Fibroblast of lung (primary cell): ENCODE results near the gene ATOH1. TPM values are rescaled to one million over a fixed set of nuclear protein-coding genes. Genes with fewer than 3 reads are reported as not detected.

ENCODE experiments used
- DNase-seq, 2 donors: peaks; one replicate each; pipeline versions ENCODE4 v3.0.0 to v3.0.0-alpha.2; 2010; ENCODE audit warnings: low read depth in 2 of 2
- H2AFZ ChIP-seq: 2 replicates; pipeline ENCODE4 v1.5.1; 2012; ENCODE audit warnings: low read length, control low read depth, inconsistent platforms
- H3K27ac ChIP-seq: 2 replicates; pipeline ENCODE4 v1.5.1; 2011; ENCODE audit warnings: low read length, control low read depth; ENCODE audit not compliant: insufficient read depth
- H3K27me3 ChIP-seq: 2 replicates; pipeline ENCODE4 v1.5.1; 2011; ENCODE audit warnings: mild to moderate bottlenecking, low read length; ENCODE audit not compliant: control insufficient read depth, insufficient read depth
- H3K36me3 ChIP-seq: 2 replicates; pipeline ENCODE4 v1.5.1; 2011; ENCODE audit warnings: low read length; ENCODE audit not compliant: control insufficient read depth, insufficient read depth
- H3K4me1 ChIP-seq: 2 replicates; pipeline ENCODE4 v1.5.1; 2011; ENCODE audit warnings: low read length; ENCODE audit not compliant: control insufficient read depth, insufficient read depth; ENCODE audit errors: extremely low read depth
- H3K4me2 ChIP-seq: 2 replicates; pipeline ENCODE4 v1.5.1; 2011; ENCODE audit warnings: low read length, control low read depth; ENCODE audit not compliant: insufficient read depth; ENCODE audit errors: extremely low read depth
- H3K4me3 ChIP-seq, 4 experiments: fragments of 200-600 bp in 1 of 4; sonication (generic) in 1 of 4; replicated peaks in 1 of 4; 2 replicates each; pipeline ENCODE4 v1.5.1; 2011 to 2016; ENCODE audit warnings: low read length in 4 of 4, low read depth in 3 of 4, mild to moderate bottlenecking in 3 of 4, control low read depth in 2 of 4, inconsistent platforms in 1 of 4, mixed read lengths in 1 of 4; ENCODE audit not compliant: insufficient read depth in 1 of 4; ENCODE audit errors: control extremely low read depth in 1 of 4
- H3K79me2 ChIP-seq: 2 replicates; pipeline ENCODE4 v1.5.1; 2012; ENCODE audit warnings: mild to moderate bottlenecking, low read length, inconsistent platforms; ENCODE audit not compliant: control insufficient read depth, insufficient read depth
- H3K9ac ChIP-seq: 2 replicates; pipeline ENCODE4 v1.5.1; 2011; ENCODE audit warnings: mild to moderate bottlenecking, low read length, control low read depth; ENCODE audit not compliant: insufficient read depth
- H3K9me3 ChIP-seq: 2 replicates; pipeline ENCODE4 v1.5.1; 2012; ENCODE audit warnings: low read depth, low read length; ENCODE audit not compliant: control insufficient read depth, insufficient read depth
- H4K20me1 ChIP-seq: 2 replicates; pipeline ENCODE4 v1.5.1; 2011; ENCODE audit warnings: low read length; ENCODE audit not compliant: control insufficient read depth, insufficient read depth; ENCODE audit errors: extremely low read depth
- CTCF ChIP-seq, 2 donors: IDR thresholded peaks in 1 of 2; conservative IDR thresholded peaks in 1 of 2; 1 replicate in 1 of 2; 2 replicates in 1 of 2; pipeline ENCODE4 v1.5.1; 2011 to 2012; ENCODE audit warnings: low read length in 2 of 2, control low read depth in 1 of 2, inconsistent platforms in 1 of 2, low read depth in 1 of 2, mild to moderate bottlenecking in 1 of 2
- EZH2 ChIP-seq: IDR thresholded peaks from 2 replicates; pipeline ENCODE4 v1.5.1; 2012; ENCODE audit warnings: low read length, control low read depth, mild to moderate bottlenecking; ENCODE audit errors: missing control alignments
- polyA minus RNA-seq: library from RNA; depleted of rRNA, polyadenylated mRNA; stranded (reverse); fragments of >200 nt; gene quantifications from 2 replicates; pipeline ENCODE4 v1.2.3, GENCODE V29; 2011; ENCODE audit warnings: low replicate concordance
- polyA plus RNA-seq, 2 donors: library from polyadenylated mRNA; depleted of rRNA in 1 of 2; stranded (reverse) in 1 of 2; unstranded in 1 of 2; fragments of >200 nt; gene quantifications; 2 replicates each; pipeline ENCODE4 v1.2.1, GENCODE V29; 2011 to 2012; ENCODE audit warnings: missing spikeins in 1 of 2
- total RNA-seq: library from RNA; depleted of rRNA; stranded (reverse); fragments of >200 nt; gene quantifications from 2 replicates; pipeline ENCODE4 v1.2.1, GENCODE V29; 2014

Gene ATOH1
- total RNA-seq, result not detected in 2 replicates
- polyA plus RNA-seq, result not detected in 2 replicates
- not detected in 2 replicates for polyA plus RNA-seq (2012)
- polyA minus RNA-seq, result not detected in 2 replicates

GRCh38 chr4:93828332-93828994 lies at the start of gene ATOH1:
TSS of gene ATOH1 (plus strand) at chr4:93828753. CDS start at chr4:93828927, 174 bp downstream.
- Histone ChIP-seq H3K36me3 (no peaks in the 10 kb centered on the region), H3K4me3 (peak within 1 kb of the TSS in 2 of 4 experiments; percentile 35 to 52), H2AFZ (no peak within 1 kb of the TSS), H3K4me1 (no peaks in the 10 kb centered on the region), H3K4me2 (no peak within 1 kb of the TSS), H3K27ac (no peak within 1 kb of the TSS), H3K79me2 (no peaks in the 10 kb centered on the region), H3K27me3 (peaks cover 26% of the 10 kb centered on the region), H4K20me1 (no peaks in the 10 kb centered on the region), H3K9me3 (no peaks in the 10 kb centered on the region), H3K9ac (no peak within 1 kb of the TSS)
- peak; percentile 7 to 23 for DNase-seq
- TF ChIP-seq CTCF (conservative IDR thresholded peaks at IDR 0.05 in 1 of 2, IDR thresholded peaks at IDR 0.05 in 1 of 2; ENCODE audit: low read depth in 1 of 2, low read length in 2 of 2), result no peak
- TF ChIP-seq EZH2, result no peak

- H3K9me3 ChIP-seq, result no peaks in the 10 kb centered on the region
- H3K9ac ChIP-seq, result no peak overlapping the region
- H3K27me3 ChIP-seq, result no peaks in the 10 kb centered on the region
- TF ChIP-seq EZH2, result no peak
- no peak for TF ChIP-seq CTCF (conservative IDR thresholded peaks at IDR 0.05 in 1 of 2, IDR thresholded peaks at IDR 0.05 in 1 of 2; ENCODE audit: low read depth in 1 of 2, low read length in 2 of 2)
- no peaks in the 10 kb centered on the region for H3K79me2 ChIP-seq
- H4K20me1 ChIP-seq, result no peaks in the 10 kb centered on the region
- H2AFZ ChIP-seq, result no peak overlapping the region
- no peak for DNase-seq
- no peaks in the 10 kb centered on the region for H3K36me3 ChIP-seq
- H3K27ac ChIP-seq, result no peak overlapping the region
- H3K4me3 ChIP-seq, result no peak overlapping the region
- no peak overlapping the region for H3K4me2 ChIP-seq
- no peaks in the 10 kb centered on the region for H3K4me1 ChIP-seq
These were observed 49.3 kb upstream of the ATOH1 start for GRCh38 chr4:93779228-93779627.

GRCh38 chr4:93780080-93780479 lies 48.5 kb upstream of the ATOH1 start:
- Histone ChIP-seq H4K20me1 (no peaks in the 10 kb centered on the region), H3K9ac (no peak overlapping the region), H3K4me2 (no peak overlapping the region), H3K27me3 (no peaks in the 10 kb centered on the region), H2AFZ (no peak overlapping the region), H3K36me3 (no peaks in the 10 kb centered on the region), H3K9me3 (no peaks in the 10 kb centered on the region), H3K79me2 (no peaks in the 10 kb centered on the region), H3K27ac (no peak overlapping the region), H3K4me3 (no peak overlapping the region), H3K4me1 (no peaks in the 10 kb centered on the region)
- no peak for DNase-seq
- TF ChIP-seq EZH2, result no peak
- no peak for TF ChIP-seq CTCF (conservative IDR thresholded peaks at IDR 0.05 in 1 of 2, IDR thresholded peaks at IDR 0.05 in 1 of 2; ENCODE audit: low read depth in 1 of 2, low read length in 2 of 2)
